Activated T-helper 1 cell treated with Interleukin-2 at 50 U/mL for 16 hours (primary cell): ENCODE results near the gene SGMS2.

Experiments
- DNase-seq: peaks from one replicate; pipeline ENCODE4 v3.0.0-alpha.2; 2020; ENCODE audit warnings: low read depth

Gene SGMS2

GRCh38 chr4:107828315-107829090 is 3.8 kb downstream of the SGMS2 start:
- DNase-seq = no peak

GRCh38 chr4:107831140-107831539 is 6.4 kb downstream of the SGMS2 start:
- no peak for DNase-seq

- DNase-seq = no peak
These were observed 7.6 kb downstream of the SGMS2 start for GRCh38 chr4:107832275-107832807.

GRCh38 chr4:107834241-107834794 is 9.6 kb downstream of the SGMS2 start:
- no peak for DNase-seq

- no peak for DNase-seq
These were observed 10.7 kb downstream of the SGMS2 start for GRCh38 chr4:107835406-107835805.

- DNase-seq = no peak
These were observed 12.6 kb downstream of the SGMS2 start for GRCh38 chr4:107837317-107837716.

- DNase-seq = no peak
These were observed 13.3 kb downstream of the SGMS2 start for GRCh38 chr4:107837776-107838618.

- no peak for DNase-seq
These were observed 14.3 kb downstream of the SGMS2 start for GRCh38 chr4:107838861-107839565.

- no peak for DNase-seq
These were observed 18.7 kb downstream of the SGMS2 start for GRCh38 chr4:107843391-107843790.

- no peak for DNase-seq
These were observed 20.9 kb downstream of the SGMS2 start for GRCh38 chr4:107845681-107846080.

GRCh38 chr4:107850438-107850837 is 25.7 kb downstream of the SGMS2 start:
- no peak for DNase-seq

GRCh38 chr4:107853444-107854355 is 29.0 kb downstream of the SGMS2 start:
- DNase-seq = no peak

- no peak for DNase-seq
These were observed 29.8 kb downstream of the SGMS2 start for GRCh38 chr4:107854356-107855022.

- DNase-seq = no peak
These were observed 31.0 kb downstream of the SGMS2 start for GRCh38 chr4:107855723-107856122.

GRCh38 chr4:107856901-107857300 is 32.2 kb downstream of the SGMS2 start:
- DNase-seq = no peak

- DNase-seq = no peak
These were observed 33.0 kb downstream of the SGMS2 start for GRCh38 chr4:107857741-107858140.

GRCh38 chr4:107858158-107858742 is 33.5 kb downstream of the SGMS2 start:
- DNase-seq = no peak

- DNase-seq = no peak
These were observed 37.9 kb downstream of the SGMS2 start for GRCh38 chr4:107862658-107863057.

- no peak for DNase-seq
These were observed 38.7 kb downstream of the SGMS2 start for GRCh38 chr4:107863416-107863815.

- DNase-seq = no peak
These were observed 39.2 kb downstream of the SGMS2 start for GRCh38 chr4:107863850-107864371.
